Omental fat pad (tissue), 4 donors: Measurements from ENCODE around the gene NCAPG2. TPM values are rescaled to one million over a fixed set of nuclear protein-coding genes. Genes with fewer than 3 reads are reported as not detected.

Experiments
- ATAC-seq: fragments of 150-250 bp; one replicate; pipeline ENCODE4 v1.9.1; 2016; ENCODE audit warnings: mild to moderate bottlenecking, moderate library complexity; ENCODE audit not compliant: low FRiP score
- DNase-seq: peaks from one replicate; pipeline ENCODE4 v3.0.0-alpha.2; 2019; ENCODE audit warnings: low spot score
- CTCF ChIP-seq, 3 donors: fragments of 450-650 bp; IDR thresholded peaks; one replicate each; pipeline ENCODE4 v1.5.1; 2016 to 2017; ENCODE audit warnings: antibody characterized with exemption in 3 of 3, mild to moderate bottlenecking in 3 of 3, moderate library complexity in 2 of 3
- total RNA-seq, 4 donors: library from RNA; depleted of rRNA; stranded (reverse); fragments of >200 nt; gene quantifications; one replicate each; pipeline ENCODE4 v1.1.0, GENCODE V29; 2016

NCAPG2 gene
- total RNA-seq, 4 donors from 2014 or later = 5.0 to 9.4 (median 8.7) TPM

DNA sequence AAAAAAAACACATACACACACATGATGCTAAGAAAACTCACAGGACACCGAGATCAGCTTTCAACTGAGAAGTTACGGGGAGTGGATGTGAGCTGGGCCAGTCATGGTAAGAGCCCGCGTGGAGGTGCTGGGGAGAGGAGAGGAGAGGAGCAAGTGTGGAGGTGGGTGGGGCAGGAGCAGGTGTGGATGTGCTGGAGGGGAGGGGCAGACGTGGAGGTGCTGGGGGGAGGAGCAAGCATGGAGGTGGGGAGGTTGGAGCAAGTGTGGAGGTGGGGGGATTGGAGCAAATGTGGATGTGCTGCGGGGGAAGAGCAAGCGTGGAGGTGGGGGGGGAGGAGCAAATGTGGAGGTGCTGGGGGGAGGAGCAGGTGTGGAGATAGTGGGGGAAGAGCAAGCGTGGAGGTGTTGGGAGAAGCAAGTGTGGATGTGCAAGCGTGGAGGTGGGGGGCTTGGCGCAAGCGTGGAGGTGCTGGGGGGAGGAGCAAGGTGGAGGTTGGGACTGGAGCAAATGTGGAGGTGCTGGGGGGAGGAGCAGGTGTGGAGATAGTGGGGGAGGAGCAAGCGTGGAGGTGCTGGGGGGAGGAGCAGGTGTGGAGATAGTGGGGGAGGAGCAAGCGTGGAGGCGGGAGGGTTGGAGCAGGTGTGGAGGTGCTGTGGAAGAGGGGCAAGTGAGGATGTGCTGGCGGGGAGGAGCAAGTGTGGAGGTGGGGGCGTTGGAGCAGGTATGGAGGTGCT lies 24.5 kb upstream of the NCAPG2 start:
- DNase-seq (no peak), ATAC-seq (no peak)
- TF ChIP-seq CTCF (IDR thresholded peaks at IDR 0.05) = no peak

- TF ChIP-seq CTCF (IDR thresholded peaks at IDR 0.05) = no peak
- DNase-seq (no peak), ATAC-seq (no peak)
Measured at GRCh38 chr7:158727690-158728089, 23.1 kb upstream of the NCAPG2 start.

DNA sequence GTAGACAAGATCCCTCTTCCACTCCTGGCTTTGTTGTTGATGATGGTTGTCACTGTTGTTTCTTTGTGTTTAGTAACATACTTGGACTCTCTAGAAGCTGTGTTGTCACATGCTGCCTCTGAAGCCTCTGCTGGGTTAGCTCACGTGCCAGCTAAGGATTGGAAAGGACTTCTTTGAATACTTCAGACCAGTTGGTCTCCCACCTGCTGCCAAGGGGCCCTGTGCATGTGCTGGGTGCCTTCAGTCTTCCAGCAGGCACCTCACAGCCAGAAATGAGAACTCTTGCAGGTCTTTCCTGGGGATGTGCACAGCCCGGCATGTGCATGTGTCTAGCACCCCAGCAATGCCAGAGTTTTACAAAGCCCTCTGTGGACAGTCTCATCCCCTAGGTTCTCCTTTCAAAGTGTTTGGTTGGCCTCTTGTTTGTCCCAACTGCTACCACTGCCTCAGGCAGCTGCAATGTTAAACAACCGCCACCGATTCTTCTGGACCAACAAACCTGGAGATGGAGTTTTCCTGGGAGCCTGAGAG lies 21.7 kb upstream of the NCAPG2 start:
- DNase-seq = no peak
- no peak for ATAC-seq
- no peak for TF ChIP-seq CTCF (IDR thresholded peaks at IDR 0.05)

DNA sequence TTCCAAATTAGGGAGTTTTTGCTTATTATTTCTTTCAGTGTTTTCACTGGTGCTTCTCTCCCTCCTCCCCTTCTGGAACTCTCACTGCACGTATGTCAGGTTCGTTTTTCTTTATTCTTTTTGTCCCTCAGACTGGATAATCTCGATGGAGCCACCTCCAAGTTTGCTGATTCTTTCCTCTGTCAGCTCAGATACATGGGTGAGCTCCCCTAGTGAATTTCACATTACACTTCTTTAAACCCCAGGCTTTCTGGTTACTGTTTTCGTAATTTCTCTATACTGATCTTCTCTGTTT lies 20.8 kb upstream of the NCAPG2 start:
- TF ChIP-seq CTCF (IDR thresholded peaks at IDR 0.05) = no peak
- ATAC-seq (no peak), DNase-seq (no peak)

DNA sequence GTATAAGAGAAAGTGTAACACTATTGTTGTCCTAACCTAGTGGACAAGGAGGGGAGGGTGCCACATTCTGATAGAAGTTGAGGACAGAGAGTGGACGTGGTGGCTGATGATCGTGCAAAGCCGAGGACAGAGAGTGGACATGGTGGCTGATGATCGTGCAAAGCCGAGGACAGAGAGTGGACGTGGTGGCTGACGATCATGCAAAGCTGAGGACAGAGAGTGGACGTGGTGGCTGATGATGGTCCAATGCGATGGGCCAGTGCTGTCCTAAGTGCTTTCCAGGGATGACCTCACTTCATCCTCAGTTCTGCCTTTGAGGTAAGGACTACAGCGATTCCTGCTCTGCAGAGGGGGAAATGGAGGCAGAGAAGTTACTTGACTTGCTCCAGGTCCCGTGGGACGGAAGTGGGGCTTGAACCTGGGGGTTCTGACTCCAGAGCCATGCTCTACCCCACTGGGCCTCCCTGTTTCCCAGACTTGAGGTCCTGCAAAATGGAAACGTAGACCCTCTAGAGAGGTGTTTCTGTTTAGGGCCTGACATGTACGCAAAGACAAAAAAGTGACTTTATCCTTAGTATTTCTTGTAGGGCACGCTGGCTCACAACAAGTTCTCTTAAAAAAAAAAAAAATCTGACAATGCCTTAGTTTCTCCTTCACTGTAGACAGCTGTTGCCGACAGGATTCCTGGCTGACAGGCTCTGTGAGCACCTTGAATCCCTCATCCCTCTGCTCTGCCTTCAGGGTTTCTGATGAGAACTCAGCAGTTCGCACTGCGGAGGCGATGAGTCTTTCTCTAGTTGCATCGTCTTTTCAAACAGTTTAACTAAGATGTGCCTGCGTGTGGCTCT lies 20.3 kb upstream of the NCAPG2 start:
- ATAC-seq (no peak), DNase-seq (no peak)
- TF ChIP-seq CTCF (IDR thresholded peaks at IDR 0.05) = no peak

GRCh38 chr7:158723714-158724385 lies 19.2 kb upstream of the NCAPG2 start:
- ATAC-seq = no peak
- DNase-seq = no peak
- no peak for TF ChIP-seq CTCF (IDR thresholded peaks at IDR 0.05)
